Activated CD4-positive, alpha-beta T cell treated with anti-CD3 and anti-CD28 coated beads, Interleukin-2, Interleukin-6, amounts not matched to agents 100 ng/mL and 50 ng/mL, durations not matched to agents 16 hours and 8 hours (primary cell): ENCODE data around the gene NDUFAF2.
"Not testable (repeated sequence)": the region's sequence is repeated elsewhere in the genome, so short reads cannot be mapped to it uniquely, and the experiment has no call there.

Experiments used
- DNase-seq: peaks from one replicate; pipeline ENCODE4 v3.0.0-alpha.2; 2020

NDUFAF2 gene

DNA sequence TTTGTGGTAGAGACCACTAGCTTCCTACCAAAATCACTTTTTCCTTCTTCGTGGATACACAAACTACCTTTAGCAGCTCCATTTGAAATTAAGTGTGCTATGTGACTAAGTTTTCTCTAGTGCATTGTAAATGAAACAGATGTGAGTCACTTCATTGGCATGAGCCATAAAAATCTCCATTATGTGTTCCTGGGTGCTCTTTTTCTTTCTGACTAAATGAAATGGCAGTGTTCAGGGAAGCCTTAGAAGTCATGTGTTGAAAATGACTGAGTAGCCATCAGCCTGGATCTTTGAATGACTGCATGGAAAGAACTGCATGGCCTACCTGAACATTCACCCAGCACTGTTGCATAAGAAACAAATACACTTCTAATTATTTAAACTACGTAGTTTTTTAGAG lies 107.9 kb downstream of the NDUFAF2 start:
- no peak for DNase-seq

DNA sequence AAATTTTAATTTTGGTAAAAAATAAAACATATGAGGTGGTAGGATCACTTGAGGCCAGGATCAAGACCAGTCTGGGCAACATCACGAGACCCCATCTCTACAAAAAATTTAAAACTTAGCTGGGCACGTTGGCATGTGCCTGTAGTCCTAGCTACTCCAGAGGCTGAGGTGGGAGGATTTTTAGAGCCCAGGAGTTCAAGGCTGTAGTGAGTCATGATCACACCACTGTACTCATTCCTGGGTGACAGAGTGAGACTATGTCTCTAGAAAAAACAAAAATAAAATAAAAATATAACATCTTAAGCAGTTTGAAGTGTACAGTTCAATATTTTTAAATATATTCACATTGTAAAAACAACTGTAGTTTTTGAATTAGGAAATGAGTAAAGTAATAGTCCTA lies 108.9 kb downstream of the NDUFAF2 start:
- no peak for DNase-seq

DNA sequence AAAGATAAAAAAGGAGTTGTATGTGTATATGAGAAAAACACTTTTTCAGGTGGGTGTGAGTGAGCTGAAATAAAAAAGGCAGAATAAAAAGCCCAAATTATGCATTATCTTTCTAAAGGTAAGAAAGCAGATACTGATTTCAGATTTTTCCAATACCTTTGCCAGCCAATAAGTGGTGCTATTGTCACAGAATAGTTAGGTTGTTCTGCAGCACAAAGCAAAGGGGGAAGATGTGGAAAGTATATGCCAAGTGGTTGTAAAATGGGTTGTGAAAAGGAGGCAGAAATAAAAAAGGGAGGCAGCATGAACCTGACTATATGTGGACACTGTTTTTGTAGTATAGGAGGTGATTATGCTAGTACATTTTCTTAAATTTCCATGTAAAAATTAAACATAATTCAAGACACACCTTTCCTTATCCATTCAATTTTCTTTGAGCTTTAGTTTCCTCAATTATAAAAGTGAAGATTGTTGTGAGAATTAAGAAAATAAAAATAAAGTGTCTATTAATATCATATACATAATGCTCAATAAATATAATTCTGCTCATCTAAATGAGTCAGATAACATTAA lies 110.5 kb downstream of the NDUFAF2 start:
- DNase-seq, result peak; percentile 30

DNA sequence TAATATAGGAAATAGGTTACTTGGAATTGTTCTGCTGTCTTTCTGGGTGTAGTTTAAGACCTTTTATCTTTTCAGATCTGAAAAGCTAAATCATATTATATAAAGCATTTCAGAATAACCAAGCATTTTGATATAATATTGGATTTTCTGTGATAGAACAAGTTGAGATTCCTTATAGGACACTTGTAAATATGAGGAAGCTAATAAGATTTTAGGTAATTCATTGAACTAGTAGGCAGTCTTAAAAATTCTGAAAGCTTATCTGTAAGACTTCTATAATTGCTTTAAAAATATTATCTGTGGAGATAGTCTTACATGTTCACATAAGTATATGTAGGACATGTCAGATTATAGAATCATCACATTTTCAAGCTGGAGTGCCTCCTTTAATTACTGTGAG lies 114.5 kb downstream of the NDUFAF2 start:
- DNase-seq, result no peak

DNA sequence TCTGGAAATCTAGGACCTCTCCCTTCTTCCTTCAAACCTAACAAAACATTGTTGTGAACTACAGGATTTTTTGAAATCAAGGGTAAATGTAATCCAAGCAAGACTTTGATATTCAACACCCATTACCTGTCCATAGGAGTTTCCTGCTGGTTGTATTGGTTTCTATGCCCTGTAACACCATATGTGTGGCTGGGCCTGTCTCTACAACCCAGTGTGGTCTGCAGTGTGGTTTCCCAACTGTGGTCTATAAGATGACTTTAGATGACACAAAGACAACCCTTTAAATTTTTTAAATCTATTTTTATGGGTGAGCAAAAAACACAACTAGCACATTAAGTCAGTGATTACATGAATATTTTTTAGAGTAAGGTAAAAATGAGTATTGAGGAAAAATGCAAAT lies 124.1 kb downstream of the NDUFAF2 start:
- peak; percentile 3 for DNase-seq

DNA sequence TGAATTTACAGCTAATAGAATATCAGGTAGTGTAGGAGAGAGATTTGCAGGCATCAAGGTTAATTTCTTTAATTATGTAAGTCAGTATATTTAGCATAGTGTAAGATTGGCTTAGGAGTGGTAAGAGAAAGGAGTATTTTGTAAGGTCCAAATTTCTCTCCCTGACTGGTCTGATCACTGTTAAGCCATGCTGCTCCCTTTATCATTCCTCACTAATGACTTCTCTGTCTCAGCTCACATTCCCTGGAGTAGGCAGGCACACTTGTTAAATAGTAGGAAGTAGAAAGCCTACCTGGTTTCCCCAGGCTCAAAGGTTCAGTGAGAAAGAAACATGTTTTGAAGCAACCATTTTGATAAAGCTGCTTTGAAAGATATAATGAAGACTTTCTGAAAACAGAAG lies 126.5 kb downstream of the NDUFAF2 start:
- no peak for DNase-seq

DNA sequence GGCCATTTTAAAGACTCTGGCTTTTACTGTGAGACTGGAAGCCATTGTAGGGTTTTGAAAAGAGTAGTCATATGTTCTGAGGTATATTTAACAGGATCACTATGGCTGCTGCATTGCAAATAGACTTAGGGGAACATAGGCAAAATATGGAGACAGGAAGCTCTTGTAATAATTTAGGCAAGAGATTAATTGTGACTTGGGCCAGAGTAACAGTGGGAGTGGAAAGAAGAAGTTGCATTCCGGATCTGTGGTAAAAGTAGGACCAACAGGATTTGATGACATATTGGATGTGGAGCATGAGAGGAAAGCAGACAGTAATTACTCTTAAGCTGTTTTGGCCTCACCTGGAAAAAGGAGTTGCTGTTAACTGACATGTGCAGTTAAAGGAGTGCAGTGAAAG lies 131.6 kb downstream of the NDUFAF2 start:
- no peak for DNase-seq

DNA sequence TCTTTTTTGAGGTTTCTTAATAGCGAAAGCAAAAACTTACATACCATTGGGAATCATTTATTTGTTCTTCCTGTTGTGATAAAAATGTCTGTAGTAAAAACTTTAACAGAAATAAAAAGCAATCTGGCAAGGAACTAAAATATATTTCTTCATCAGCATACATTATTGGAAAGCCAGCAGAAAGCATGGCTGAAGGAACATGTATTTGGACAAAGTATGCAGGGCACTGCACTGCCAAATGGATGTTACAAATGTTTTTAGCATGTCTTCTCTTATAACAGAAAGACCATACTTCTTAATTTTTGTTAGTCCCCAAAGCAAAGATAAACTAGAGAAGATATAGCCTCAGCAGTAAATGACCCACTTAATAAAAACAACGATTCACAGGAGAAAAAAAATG lies 136.7 kb downstream of the NDUFAF2 start:
- DNase-seq, result no peak

DNA sequence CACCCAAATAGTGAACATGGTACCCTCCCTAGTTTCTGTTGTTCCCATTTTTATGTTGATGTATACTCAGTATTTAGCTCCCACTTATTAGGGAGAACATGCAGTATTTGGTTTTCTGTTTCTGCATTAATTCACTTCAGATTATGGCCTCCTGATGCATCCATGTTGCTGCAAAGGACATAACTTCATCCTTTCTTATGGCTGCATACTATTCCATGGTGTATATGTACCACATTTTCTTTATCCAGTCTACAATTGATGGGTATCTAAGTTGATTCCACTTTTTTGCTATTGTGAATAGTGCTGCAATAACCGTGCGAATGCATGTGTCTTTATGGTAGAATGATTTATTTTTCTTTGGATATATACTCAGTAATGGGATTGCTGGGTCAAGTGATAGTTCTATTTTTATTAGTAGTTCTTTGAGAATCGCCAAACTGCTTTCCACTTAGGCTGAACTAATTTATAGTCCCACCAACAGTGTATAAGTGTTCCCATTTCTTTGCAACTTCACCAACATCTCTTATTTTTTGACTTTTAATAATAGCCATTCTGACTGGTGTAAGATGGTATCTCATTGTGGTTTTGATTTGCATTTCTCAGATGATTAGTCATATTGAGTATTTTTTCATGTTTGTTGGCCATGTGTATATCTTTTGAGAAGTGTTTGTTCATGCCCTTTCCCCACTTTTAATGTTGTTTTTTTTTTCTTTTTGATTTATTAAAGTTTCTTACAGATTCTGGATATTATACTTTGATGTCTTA lies 137.7 kb downstream of the NDUFAF2 start:
- DNase-seq, result no peak

DNA sequence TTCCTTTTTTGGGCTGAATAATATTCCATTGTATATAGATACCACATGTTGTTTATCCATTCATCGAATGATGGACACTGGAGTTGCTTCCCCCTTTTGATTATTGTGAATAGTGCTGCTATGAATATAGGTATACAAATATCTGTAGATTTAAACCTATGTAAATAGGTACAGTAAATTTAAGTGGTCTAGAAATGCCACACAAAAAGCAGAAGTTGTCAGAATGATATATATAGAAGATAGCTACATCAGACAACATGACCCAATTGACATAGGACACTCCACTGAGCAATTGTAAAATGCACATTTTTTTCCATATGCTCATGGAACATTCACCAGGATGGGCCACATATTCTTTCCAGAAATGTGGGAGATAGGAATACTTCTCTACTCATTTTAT lies 139.7 kb downstream of the NDUFAF2 start:
- DNase-seq, result no peak

DNA sequence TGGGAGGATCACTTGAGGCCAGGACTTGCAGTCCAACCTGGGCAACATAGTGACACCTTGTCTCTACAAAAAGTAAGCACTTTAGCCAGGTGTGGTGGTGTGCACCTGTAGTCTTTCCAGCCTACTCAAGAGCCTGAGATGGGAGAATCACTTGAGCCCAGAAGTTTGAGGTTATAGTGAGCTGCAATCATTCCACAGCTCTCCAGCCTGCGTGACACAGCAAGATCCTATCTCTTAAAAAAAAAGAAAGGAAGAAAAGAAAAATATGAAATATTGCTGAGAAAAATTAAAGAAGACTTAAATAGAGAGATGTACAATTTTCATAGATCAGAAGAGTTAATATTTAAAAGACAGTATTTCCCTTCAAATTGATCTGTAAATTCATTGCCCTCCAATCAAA lies 140.9 kb downstream of the NDUFAF2 start:
- no peak for DNase-seq

DNA sequence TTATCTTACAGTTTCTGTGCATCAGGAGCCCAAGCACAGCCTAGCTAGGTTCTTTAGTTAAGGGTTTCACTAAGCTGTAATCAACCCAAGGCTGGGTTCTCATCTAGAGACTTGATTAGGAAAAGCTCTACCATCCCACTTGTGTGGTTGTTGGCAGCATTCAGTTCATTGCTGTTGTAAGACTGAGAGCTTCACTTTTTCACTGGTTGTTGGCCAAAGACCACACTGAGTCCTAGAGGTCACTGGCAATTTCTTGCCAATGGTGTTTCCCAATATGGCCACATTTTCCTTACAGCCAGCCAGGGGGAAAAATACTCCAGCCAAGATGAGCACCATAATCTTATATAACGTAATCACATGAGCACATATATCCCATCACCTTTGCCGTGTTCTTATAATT lies 142.9 kb downstream of the NDUFAF2 start:
- DNase-seq, result no peak

DNA sequence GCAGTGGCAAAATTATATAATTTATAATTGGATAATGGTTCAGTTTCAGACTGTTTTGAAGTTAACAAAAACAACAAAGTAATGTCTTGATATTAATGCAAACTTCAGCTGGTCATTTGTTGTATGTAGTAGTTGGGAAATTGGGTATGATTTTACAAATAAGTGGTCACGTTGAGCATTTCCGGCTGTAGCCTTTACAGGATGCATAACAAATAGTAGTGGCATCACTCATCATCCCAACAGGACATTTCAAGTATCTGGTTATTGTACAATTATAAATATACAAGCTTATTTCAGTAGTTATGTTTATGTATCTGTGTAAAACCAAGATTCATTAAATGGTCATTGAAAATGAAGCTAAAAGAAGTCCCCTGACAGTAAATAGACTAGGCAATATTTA lies 144.3 kb downstream of the NDUFAF2 start:
- no peak for DNase-seq

DNA sequence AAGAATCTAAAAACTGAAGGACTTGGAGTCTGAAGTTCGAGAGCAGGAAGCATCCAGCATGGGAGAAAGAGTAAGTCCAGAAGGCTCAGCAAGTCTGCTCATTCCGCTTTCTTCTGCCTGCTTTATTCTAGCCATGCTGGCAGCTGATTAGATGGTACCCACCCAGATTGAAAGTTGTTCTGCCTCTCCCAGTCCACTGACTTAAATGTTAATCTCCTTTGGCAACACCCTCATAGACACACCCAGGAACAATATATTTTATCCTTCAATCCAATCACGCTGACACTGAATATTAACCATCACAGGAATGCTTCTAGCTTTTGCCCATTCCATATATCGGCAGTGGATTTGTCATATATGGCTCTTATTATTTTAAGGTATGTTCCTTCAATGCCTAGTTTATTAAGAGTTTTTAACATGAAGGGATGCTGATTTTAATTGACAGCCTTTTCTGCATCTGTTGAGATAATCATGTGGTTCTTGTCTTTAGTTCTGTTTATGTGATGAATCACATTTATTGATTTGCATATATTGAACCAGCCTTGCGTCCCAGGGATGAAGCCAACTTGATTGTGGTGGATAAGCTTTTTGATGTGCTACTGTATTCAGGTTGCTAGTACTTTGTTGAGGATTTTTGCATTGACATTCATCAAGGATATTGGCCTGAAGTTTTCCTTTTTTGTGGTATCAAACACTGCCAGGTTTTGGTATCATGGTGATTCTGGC lies 148.2 kb downstream of the NDUFAF2 start:
- DNase-seq, result not testable (repeated sequence)

DNA sequence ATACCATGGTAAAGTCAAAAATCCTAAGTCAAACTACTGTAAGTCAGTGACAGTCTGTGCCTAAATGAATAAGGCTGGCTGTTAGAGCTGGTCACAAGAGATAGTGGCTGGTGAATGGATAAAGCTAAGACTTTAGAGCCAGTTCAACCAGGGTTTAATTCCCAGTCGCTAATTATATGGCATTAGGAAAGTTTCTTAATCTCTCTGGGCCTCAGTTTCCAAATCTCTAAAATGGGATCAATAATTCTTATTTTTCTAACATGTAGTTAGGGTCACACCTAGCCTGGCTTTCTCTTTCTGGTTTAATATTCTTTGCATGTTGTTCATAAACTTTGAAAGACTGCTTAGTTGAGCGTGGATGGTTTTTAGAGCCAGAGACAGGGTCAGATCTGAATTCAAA lies 152.5 kb downstream of the NDUFAF2 start:
- no peak for DNase-seq

DNA sequence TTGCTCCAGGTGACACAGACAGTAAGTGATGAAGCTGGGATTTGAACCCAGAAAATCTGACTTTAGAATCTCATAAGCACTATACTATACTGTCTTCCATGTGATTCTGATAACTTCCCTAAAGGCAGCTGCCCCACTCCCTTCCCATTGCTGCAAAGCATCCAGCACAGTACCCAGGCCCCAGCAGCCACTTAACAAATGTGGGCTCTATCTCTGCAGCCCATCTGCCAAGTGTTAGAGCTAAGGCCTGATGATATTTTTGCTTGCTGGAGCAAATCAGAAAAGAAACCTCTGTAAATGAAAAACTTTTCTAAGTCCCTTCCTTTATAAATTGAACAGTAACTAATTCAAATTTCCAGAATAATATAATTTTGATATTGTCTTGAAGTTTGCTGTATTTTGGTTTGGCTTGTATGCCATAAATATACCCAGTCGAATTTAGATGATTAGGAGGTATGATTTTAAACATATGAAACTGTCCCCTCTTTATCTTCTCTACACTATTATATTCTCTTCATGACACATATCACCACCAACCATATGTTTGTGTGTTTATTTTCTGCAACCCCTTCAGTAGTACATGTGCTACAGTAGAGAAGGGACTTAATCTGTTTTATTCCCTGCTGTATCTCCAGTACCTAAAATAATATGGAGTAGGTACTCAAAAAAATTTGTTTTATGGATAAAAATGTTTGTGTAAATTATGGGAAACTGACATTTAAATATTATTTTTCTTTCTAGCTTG lies 153.4 kb downstream of the NDUFAF2 start:
- DNase-seq, result no peak

DNA sequence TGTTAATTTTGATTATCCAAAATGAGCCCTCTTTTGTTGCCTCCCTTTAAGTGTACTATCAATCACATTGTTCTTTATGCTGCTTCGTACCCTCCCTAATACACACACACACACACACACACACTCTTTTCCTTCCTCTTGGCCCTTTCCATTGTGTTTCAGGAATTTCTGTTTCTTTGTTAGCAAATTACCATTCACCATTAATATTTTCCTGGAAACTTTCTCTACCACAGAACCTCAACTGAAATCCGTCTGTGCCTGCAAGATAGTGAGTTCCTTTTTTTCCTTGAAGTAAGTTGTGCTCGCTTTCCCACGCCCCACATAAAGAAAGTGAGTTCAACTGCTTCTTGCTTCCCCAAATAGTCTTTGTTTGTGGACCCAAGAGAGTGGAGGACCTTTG lies 155.4 kb downstream of the NDUFAF2 start:
- no peak for DNase-seq

DNA sequence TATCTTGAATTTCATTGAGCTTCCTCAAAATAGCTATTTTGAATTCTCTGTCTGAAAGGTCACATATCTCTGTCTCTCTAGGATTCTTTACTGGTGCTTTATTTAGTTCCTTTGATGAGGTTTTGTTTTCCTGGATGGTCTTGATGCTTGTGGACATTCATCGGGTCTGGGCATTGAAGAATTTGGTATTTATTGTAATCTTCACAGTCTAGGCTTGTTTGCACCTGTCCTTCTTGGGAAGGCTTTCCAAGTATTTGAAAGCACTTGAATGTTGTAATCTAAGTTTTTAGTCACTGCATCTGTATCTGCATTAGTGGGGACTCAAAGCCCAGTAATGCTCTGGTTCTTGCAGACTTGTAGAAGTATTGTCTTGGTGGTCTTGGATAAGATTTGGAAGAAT lies 169.4 kb downstream of the NDUFAF2 start:
- no peak for DNase-seq

DNA sequence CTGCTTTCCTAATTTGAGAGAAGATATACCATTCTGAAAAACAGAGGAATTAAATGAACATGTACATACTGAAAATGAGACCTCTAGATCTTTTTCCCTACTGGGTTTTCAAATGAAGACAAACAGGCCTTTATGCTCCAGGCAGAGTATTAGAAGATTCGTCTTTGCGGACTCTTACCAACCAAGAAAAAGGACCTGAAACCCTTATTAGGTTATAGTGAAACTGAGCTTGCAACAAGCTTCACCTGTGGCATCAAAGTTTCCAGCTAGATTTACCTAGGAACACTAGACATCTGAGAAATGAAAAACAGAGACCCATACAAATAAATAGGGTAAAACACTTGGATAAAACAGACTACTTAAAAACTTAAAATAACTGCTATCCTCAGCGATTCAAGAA lies 171.0 kb downstream of the NDUFAF2 start:
- DNase-seq, result no peak

DNA sequence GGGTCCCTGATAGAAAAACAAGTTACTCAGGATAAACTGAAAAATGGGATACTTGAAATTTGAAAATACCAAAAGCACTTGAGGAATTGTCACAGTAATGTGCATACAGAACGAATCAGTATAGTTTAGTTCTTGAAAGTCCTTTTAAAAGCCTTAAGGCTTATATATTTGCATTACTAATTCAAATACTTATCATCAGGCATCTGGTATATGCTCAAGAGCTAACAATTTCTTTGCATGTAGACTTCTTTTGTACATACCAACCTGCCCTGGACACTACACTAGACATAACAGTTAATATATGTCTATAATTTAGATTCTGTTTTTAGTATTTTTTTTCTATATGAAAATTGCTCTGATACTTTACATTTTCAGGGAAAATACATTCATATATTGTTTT lies 174.1 kb downstream of the NDUFAF2 start:
- no peak for DNase-seq

DNA sequence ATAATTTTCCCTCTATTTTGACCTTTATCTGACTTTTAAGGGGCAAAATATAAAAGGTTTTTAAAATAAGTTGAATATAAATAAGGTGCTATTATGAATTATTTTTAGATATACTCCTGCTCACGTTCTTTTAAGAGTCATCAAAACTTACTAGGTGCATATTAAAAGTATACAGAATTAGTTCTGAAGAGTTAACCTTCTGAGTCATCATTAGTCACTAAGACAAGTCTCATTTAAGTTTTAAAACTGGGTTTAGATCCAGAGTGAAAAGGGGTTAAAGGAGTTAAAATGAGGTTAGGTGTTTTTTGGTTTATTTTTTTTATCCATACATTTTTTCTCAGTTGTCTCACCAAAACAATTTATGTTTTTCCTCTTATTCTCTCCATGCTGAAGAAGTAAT lies 175.5 kb downstream of the NDUFAF2 start:
- DNase-seq, result no peak

DNA sequence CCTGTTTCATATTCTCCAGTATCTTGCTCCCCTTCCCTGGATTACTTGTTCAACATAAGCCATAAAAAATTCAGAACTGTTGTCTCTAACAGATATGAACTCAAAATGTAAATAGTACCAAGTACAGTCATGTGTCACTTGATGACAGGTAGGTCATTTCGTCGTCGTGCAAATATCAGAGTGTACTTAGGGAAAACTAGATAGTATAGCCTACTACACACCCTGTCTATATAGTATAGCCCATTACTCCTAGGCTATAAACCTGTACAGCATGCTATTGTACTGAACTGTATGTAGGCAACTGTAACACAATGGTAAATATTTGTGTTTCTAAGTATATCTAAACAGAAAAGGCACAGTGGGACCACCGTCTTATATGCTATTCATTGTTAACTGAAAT lies 178.1 kb downstream of the NDUFAF2 start:
- no peak for DNase-seq

DNA sequence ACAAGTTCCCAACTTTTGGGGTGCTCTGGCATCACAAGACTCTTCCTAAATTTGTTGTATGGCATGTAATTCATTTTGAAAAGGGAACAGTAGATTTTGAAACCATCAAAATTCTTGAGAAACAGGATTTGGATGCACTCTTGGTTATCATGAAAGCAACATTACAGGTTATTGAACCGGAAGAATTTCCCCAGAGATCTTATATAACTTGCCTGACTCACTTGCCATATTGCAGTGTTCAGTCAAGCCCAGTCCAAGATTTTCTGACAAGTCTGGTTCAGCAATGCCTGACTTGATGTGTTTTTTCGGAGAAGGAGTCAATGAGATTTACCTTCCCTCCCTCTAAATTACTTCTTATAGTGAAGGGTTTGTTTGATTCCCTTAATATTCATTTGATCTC lies 185.3 kb downstream of the NDUFAF2 start:
- DNase-seq, result no peak

DNA sequence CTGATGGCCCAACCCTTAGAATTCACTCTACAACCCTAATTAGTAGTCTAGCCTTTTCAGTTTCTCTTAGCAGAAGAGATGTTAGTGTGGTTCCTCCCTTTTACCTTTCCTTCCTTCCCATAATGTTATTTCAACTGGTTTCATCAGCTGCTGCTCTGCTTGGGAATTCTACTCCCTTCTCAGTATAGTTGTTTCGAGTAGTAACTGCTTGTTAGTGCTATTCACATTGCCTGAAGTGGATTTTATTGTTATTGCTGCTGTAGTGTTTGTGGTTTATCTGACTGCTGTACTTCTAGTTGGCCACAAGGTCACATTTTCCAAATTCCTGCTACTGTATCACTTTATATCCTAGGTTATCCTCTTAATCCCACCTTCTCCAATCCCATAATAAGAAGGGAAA lies 187.6 kb downstream of the NDUFAF2 start:
- no peak for DNase-seq
